Measurements from ENCODE around the gene STK40.

- TF ChIP-seq CTCF (IDR thresholded peaks at IDR 0.05), result no peak
- TF ChIP-seq POLR2A (IDR thresholded peaks at IDR 0.05), result no peak
- no peak for TF ChIP-seq EP300 (IDR thresholded peaks at IDR 0.05)
Observed at GRCh38 chr1:36401602-36402503, 16.1 kb upstream of the STK40 start.
